Measurements from ENCODE around the gene SHPK.

SHPK gene

GRCh38 chr17:3659541-3660111 lies 23.6 kb upstream of the SHPK start:
- no peak for ATAC-seq

- ATAC-seq = no peak
These were observed 22.9 kb upstream of the SHPK start for GRCh38 chr17:3658784-3659449.

- ATAC-seq = no peak
These were observed 22.1 kb upstream of the SHPK start for GRCh38 chr17:3657874-3658783.

GRCh38 chr17:3657588-3657869 lies 21.5 kb upstream of the SHPK start:
- ATAC-seq = no peak

GRCh38 chr17:3656755-3657587 lies 20.9 kb upstream of the SHPK start:
- peak in 1 of 2 donors; percentile 9 for ATAC-seq

GRCh38 chr17:3656353-3656752 lies 20.3 kb upstream of the SHPK start:
- no peak for ATAC-seq

GRCh38 chr17:3655766-3656165 lies 19.7 kb upstream of the SHPK start:
- ATAC-seq = no peak

GRCh38 chr17:3647769-3648555 lies 11.9 kb upstream of the SHPK start:
- ATAC-seq = peak; percentile 62 to 63

- no peak for ATAC-seq
These were observed 11.2 kb upstream of the SHPK start for GRCh38 chr17:3647251-3647650.

GRCh38 chr17:3645310-3645709 lies 9.3 kb upstream of the SHPK start:
- ATAC-seq = no peak

- ATAC-seq = peak; percentile 36 to 54
These were observed 7.9 kb upstream of the SHPK start for GRCh38 chr17:3643889-3644349.

- no peak for ATAC-seq
These were observed 5.9 kb upstream of the SHPK start for GRCh38 chr17:3641717-3642486.

- ATAC-seq = no peak
These were observed 5.0 kb upstream of the SHPK start for GRCh38 chr17:3641014-3641413.

- peak; percentile 15 to 25 for ATAC-seq
These were observed 4.0 kb upstream of the SHPK start for GRCh38 chr17:3639981-3640596.

GRCh38 chr17:3636908-3637373 lies 891 bp upstream of the SHPK start:
- ATAC-seq = no peak

GRCh38 chr17:3635474-3636153 lies 436 bp downstream of the SHPK start:
- ATAC-seq = peak in 1 of 2 donors; percentile 15

GRCh38 chr17:3632287-3632686 lies 3.8 kb downstream of the SHPK start:
- no peak for ATAC-seq

- no peak for ATAC-seq
These were observed 5.3 kb downstream of the SHPK start for GRCh38 chr17:3630781-3631180.

- ATAC-seq = no peak
These were observed 8.3 kb downstream of the SHPK start for GRCh38 chr17:3627769-3628167.

All from activated CD4-positive, CD25-positive, alpha-beta regulatory T cell treated with anti-CD3 and anti-CD28 coated beads, Interleukin-2, amount 50 U/mL, for 24 hours (primary cell).